Thyroid gland (tissue), 4 donors: ENCODE results near the gene ATIC. TPM values are rescaled to one million over a fixed set of nuclear protein-coding genes. Genes with fewer than 3 reads are reported as not detected.
"Not testable (repeated sequence)": the region's sequence is repeated elsewhere in the genome, so short reads cannot be mapped to it uniquely, and the experiment has no call there.

Experiments
- DNase-seq, 2 donors: peaks; one replicate each; pipeline ENCODE4 v3.0.0-alpha.2; 2019
- H3K27ac ChIP-seq, 3 donors: fragments of 200-600 bp; sonication (generic); 1 replicate in 2 of 3; 2 replicates in 1 of 3; pipeline ENCODE4 v1.5.1; 2016 to 2019; ENCODE audit warnings: mild to moderate bottlenecking in 1 of 3, moderate library complexity in 1 of 3
- H3K27me3 ChIP-seq: fragments of 200-600 bp; sonication (generic); one replicate; pipeline ENCODE4 v1.5.1; 2019
- H3K36me3 ChIP-seq, 2 donors: fragments of 200-600 bp; sonication (generic); one replicate each; pipeline ENCODE4 v1.5.1; 2016 to 2019
- H3K4me1 ChIP-seq, 2 donors: fragments of 200-600 bp; sonication (generic); one replicate each; pipeline ENCODE4 v1.5.1; 2017 to 2019
- H3K4me3 ChIP-seq, 3 donors: fragments of 200-600 bp; sonication (generic); replicated peaks in 1 of 3; 1 replicate in 2 of 3; 2 replicates in 1 of 3; pipeline ENCODE4 v1.5.1; 2016; ENCODE audit warnings: mild to moderate bottlenecking in 1 of 3
- H3K9me3 ChIP-seq: fragments of 200-600 bp; sonication (generic); one replicate; pipeline ENCODE4 v1.5.1; 2017
- CTCF ChIP-seq, 6 experiments: fragments of 200-600 bp in 3 of 6; fragments of 450-650 bp in 3 of 6; sonication (generic) in 3 of 6; IDR thresholded peaks; one replicate each; pipeline ENCODE4 v1.5.1; 2016 to 2019; ENCODE audit warnings: antibody characterized with exemption in 6 of 6, mild to moderate bottlenecking in 2 of 6, inconsistent platforms in 1 of 6, moderate library complexity in 1 of 6
- POLR2A ChIP-seq, 2 donors: fragments of 450-650 bp; IDR thresholded peaks; one replicate each; pipeline ENCODE4 v1.6.1; 2017; ENCODE audit warnings: antibody characterized with exemption in 2 of 2, mild to moderate bottlenecking in 2 of 2, moderate library complexity in 1 of 2
- WGBS, 2 donors: methylation state at CpG; one replicate each; pipeline ENCODE4 v1.1.5; 2017; 5-methylcytosine and 5-hydroxymethylcytosine counted together
- intact Hi-C: fragments of 100-400 bp; cut with DNase I; formaldehyde crosslinking; loops from one replicate; pipeline ENCODE4 v1.15.1; 2023
- total RNA-seq, 4 donors: library from RNA; depleted of rRNA; stranded (reverse); fragments of >200 nt; gene quantifications; one replicate each; pipeline ENCODE4 v1.2.3, GENCODE V29; 2016

The ATIC gene
- total RNA-seq, 4 donors from 2014 or later = 25.7 to 35.1 (median 27.4) TPM

- H3K4me3 ChIP-seq = no peak overlapping the region
- H3K27me3 ChIP-seq = no peaks in the 10 kb centered on the region
- no peaks in the 10 kb centered on the region for H3K9me3 ChIP-seq
- TF ChIP-seq CTCF (IDR thresholded peaks at IDR 0.05) = no peak
- no peak for TF ChIP-seq POLR2A (IDR thresholded peaks at IDR 0.05)
- no peaks in the 10 kb centered on the region for H3K4me1 ChIP-seq
- peaks cover under 1 to 7% of the 10 kb centered on the region in 2 donors for H3K36me3 ChIP-seq
- intact Hi-C loops = no loop called here
- DNase-seq = no peak
- WGBS, 2 donors = 95 to 97% methylated on average over 1 of the region's 1 CpG
- H3K27ac ChIP-seq = no peak overlapping the region
Measured at GRCh38 chr2:215359576-215359922, 47.7 kb downstream of the ATIC start.

- H3K36me3 ChIP-seq, intact Hi-C loops: not testable (repeated sequence)
- WGBS, 2 donors = 96 to 99% methylated on average over 3 of the region's 3 CpGs
Measured at GRCh38 chr2:215360059-215360458, 48.2 kb downstream of the ATIC start.

GRCh38 chr2:215360596-215360995 is 48.7 kb downstream of the ATIC start:
- WGBS, 2 donors = 93 to 95% methylated on average over 2 of the region's 2 CpGs
- no peak overlapping the region for H3K27ac ChIP-seq
- peaks cover 5 to 7% of the 10 kb centered on the region in 2 donors for H3K36me3 ChIP-seq
- no peaks in the 10 kb centered on the region for H3K27me3 ChIP-seq
- TF ChIP-seq CTCF (IDR thresholded peaks at IDR 0.05) (no peak), POLR2A (IDR thresholded peaks at IDR 0.05) (no peak)
- DNase-seq = no peak
- intact Hi-C loops = no loop called here
- no peak overlapping the region for H3K4me3 ChIP-seq
- no peaks in the 10 kb centered on the region for H3K4me1 ChIP-seq
- H3K9me3 ChIP-seq = no peaks in the 10 kb centered on the region

More at GRCh38 chr2:215360059-215360458, 48.2 kb downstream of the ATIC start:
- DNase-seq, H3K27me3 ChIP-seq, H3K27ac ChIP-seq, H3K4me1 ChIP-seq, H3K9me3 ChIP-seq, H3K4me3 ChIP-seq: not testable (repeated sequence)

DNA sequence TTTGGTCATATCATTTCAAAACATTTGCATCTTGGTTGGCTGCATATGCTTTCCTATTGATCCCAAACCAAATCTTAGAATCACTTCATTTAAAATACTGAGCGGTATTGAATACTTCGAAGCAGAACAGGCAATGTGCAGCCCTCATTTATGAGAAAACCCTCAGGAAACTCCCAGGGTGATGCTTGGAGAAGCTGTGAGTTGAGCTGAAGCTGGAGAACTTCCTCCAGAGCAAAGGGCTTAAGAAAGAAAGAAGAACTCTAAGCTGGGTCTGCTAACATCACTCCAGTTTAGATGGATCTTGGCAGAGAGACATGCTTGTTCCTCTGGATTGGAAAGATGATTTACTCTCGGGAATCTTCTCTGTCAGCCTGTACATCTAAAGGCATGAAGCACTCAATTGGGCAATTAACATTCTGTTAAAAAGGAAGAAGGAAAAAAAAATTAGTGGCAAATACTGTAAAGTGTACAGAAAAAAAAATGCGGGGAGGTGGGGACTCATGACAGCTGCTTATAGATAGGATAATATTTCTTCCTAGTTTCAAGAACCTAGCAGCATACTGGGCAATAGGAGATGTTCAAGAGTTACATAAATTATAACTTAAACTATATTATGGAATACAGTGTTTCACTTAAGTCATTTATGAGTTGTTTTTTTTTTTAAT is 49.5 kb downstream of the ATIC start:
- Histone ChIP-seq H3K27ac (no peak overlapping the region), H3K27me3 (no peaks in the 10 kb centered on the region), H3K4me1 (no peaks in the 10 kb centered on the region), H3K36me3 (peaks cover 5 to 7% of the 10 kb centered on the region in 2 donors), H3K4me3 (no peak overlapping the region), H3K9me3 (no peaks in the 10 kb centered on the region)
- intact Hi-C loops = no loop called here
- no peak for DNase-seq
- TF ChIP-seq CTCF (IDR thresholded peaks at IDR 0.05) = no peak
- TF ChIP-seq POLR2A (IDR thresholded peaks at IDR 0.05) = no peak
- WGBS, 2 donors = 91 to 94% methylated on average over 4 of the region's 4 CpGs

- no peak overlapping the region for H3K27ac ChIP-seq
- intact Hi-C loops = no loop called here
Measured at GRCh38 chr2:215361876-215362561, 50.2 kb downstream of the ATIC start.

More at GRCh38 chr2:215361876-215362561, 50.2 kb downstream of the ATIC start:
- H3K4me1 ChIP-seq = no peaks in the 10 kb centered on the region
- no peaks in the 10 kb centered on the region for H3K27me3 ChIP-seq
- TF ChIP-seq CTCF (IDR thresholded peaks at IDR 0.05) = no peak
- TF ChIP-seq POLR2A (IDR thresholded peaks at IDR 0.05) = no peak
- 72 to 80% methylated on average over 6 of the region's 6 CpGs for WGBS, 2 donors
- no peaks in the 10 kb centered on the region for H3K9me3 ChIP-seq
- peaks cover 5 to 7% of the 10 kb centered on the region in 2 donors for H3K36me3 ChIP-seq
- no peak overlapping the region for H3K4me3 ChIP-seq
- DNase-seq = no peak
